GM19395 (cell line): ENCODE data around the gene CLK3.
"Not testable (repeated sequence)": the region's sequence is repeated elsewhere in the genome, so short reads cannot be mapped to it uniquely, and the experiment has no call there.

ENCODE experiments used
- ATAC-seq: cut with Tn5 transposase; IDR thresholded peaks from one replicate; pipeline ENCODE4 v1.9.1; 2021; ENCODE audit warnings: mild to moderate bottlenecking, moderate library complexity; ENCODE audit not compliant: unreplicated experiment

The CLK3 gene

GRCh38 chr15:74615508-74616365 lies at the start of gene CLK3:
Gene CLK3, plus strand, starts transcription at chr15:74615836. Its CDS starts 3,361 bp downstream, at chr15:74619197.
- ATAC-seq, result peak; percentile 69

GRCh38 chr15:74568594-74568993 lies 47.0 kb upstream of the CLK3 start:
- ATAC-seq, result no peak

- no peak for ATAC-seq
Observed at GRCh38 chr15:74569731-74570070, 45.9 kb upstream of the CLK3 start.

GRCh38 chr15:74571191-74571590 lies 44.4 kb upstream of the CLK3 start:
- no peak for ATAC-seq

GRCh38 chr15:74573987-74574386 lies 41.6 kb upstream of the CLK3 start:
- no peak for ATAC-seq

GRCh38 chr15:74578496-74578994 lies 37.1 kb upstream of the CLK3 start:
- no peak for ATAC-seq

- no peak for ATAC-seq
Observed at GRCh38 chr15:74579001-74579400, 36.6 kb upstream of the CLK3 start.

GRCh38 chr15:74580538-74581350 lies 34.9 kb upstream of the CLK3 start:
- ATAC-seq, result no peak

- ATAC-seq, result no peak
Observed at GRCh38 chr15:74584204-74584603, 31.4 kb upstream of the CLK3 start.

- no peak for ATAC-seq
Observed at GRCh38 chr15:74584779-74585178, 30.9 kb upstream of the CLK3 start.

- ATAC-seq, result no peak
Observed at GRCh38 chr15:74585191-74585590, 30.4 kb upstream of the CLK3 start.

GRCh38 chr15:74585857-74586256 lies 29.8 kb upstream of the CLK3 start:
- ATAC-seq, result no peak

GRCh38 chr15:74589826-74590225 lies 25.8 kb upstream of the CLK3 start:
- ATAC-seq, result no peak

- ATAC-seq, result no peak
Observed at GRCh38 chr15:74592222-74592621, 23.4 kb upstream of the CLK3 start.

GRCh38 chr15:74593122-74593521 lies 22.5 kb upstream of the CLK3 start:
- no peak for ATAC-seq

- ATAC-seq, result no peak
Observed at GRCh38 chr15:74594455-74594854, 21.2 kb upstream of the CLK3 start.

GRCh38 chr15:74595271-74595670 lies 20.4 kb upstream of the CLK3 start:
- ATAC-seq, result no peak

- not testable (repeated sequence) for ATAC-seq
Observed at GRCh38 chr15:74596736-74597135, 18.9 kb upstream of the CLK3 start.

GRCh38 chr15:74597146-74597705 lies 18.4 kb upstream of the CLK3 start:
- ATAC-seq, result not testable (repeated sequence)

GRCh38 chr15:74598126-74598842 lies 17.4 kb upstream of the CLK3 start:
- ATAC-seq, result peak; percentile 90

- no peak for ATAC-seq
Observed at GRCh38 chr15:74599156-74599555, 16.5 kb upstream of the CLK3 start.
